Endothelial cell of umbilical vein (primary cell): ENCODE data around the gene ELAC1. TPM values are rescaled to one million over a fixed set of nuclear protein-coding genes. Genes with fewer than 3 reads are reported as not detected.

Experiments used
- BruUV-seq: library from RNA; stranded (reverse); fragments of 400-500 nt; replicated peaks from 2 replicates; lab custom pipeline; 2021; lab: Mats Ljungman, UMichigan
- CTCF ChIA-PET: fragments of 300-600, 350-600 bp; sonication (Branson Sonifier 250); formaldehyde crosslinking; loops from one replicate; lab custom pipeline; 2021; ENCODE audit warnings: antibody characterized with exemption, inconsistent platforms; lab: Charles Lee
- POLR2A ChIA-PET: fragments of 300-600, 350-600 bp; sonication (Branson Sonifier 250); formaldehyde crosslinking; loops from one replicate; lab custom pipeline; 2021; ENCODE audit warnings: antibody characterized with exemption, inconsistent platforms; lab: Charles Lee
- DNase-seq: peaks from one replicate; pipeline ENCODE4 v3.0.0-alpha.2; 2011; ENCODE audit warnings: low read depth, low spot score
- FAIRE-seq: peaks from 2 replicates; lab custom pipeline; 2011; peaks lifted over from hg19 to GRCh38; lab: Jason Lieb, UNC
- H2AFZ ChIP-seq: 2 replicates; pipeline ENCODE4 v1.6.0; 2012; ENCODE audit warnings: low read depth, low read length, control low read depth, inconsistent platforms
- H3K27ac ChIP-seq: 2 replicates; pipeline ENCODE4 v1.5.1; 2011; ENCODE audit warnings: low read depth, mild to moderate bottlenecking, control low read depth, low read length, moderate library complexity; ENCODE audit not compliant: insufficient read depth
- H3K27me3 ChIP-seq, 2 experiments: 2 replicates each; pipeline versions ENCODE4 v1.6.0 to v1.6.1; 2011; ENCODE audit warnings: low read length in 2 of 2, mixed read lengths in 1 of 2; ENCODE audit not compliant: control insufficient read depth in 2 of 2, insufficient read depth in 2 of 2
- H3K36me3 ChIP-seq, 2 experiments: 2 replicates in 1 of 2; 3 replicates in 1 of 2; pipeline ENCODE4 v1.5.1; 2011; ENCODE audit warnings: low read length in 2 of 2, mild to moderate bottlenecking in 1 of 2, moderate library complexity in 1 of 2; ENCODE audit not compliant: control insufficient read depth in 2 of 2, insufficient read depth in 2 of 2; ENCODE audit errors: extremely low read depth in 1 of 2
- H3K4me1 ChIP-seq: 3 replicates; pipeline ENCODE4 v1.5.1; 2011; ENCODE audit warnings: mild to moderate bottlenecking, low read length; ENCODE audit not compliant: control insufficient read depth, insufficient read depth; ENCODE audit errors: extremely low read depth
- H3K4me2 ChIP-seq: 2 replicates; pipeline ENCODE4 v1.6.1; 2011; ENCODE audit warnings: low read length, control low read depth, mixed read lengths; ENCODE audit not compliant: insufficient read depth
- H3K4me3 ChIP-seq, 3 experiments: fragments of 200-600 bp in 1 of 3; sonication (generic), shearing (Covaris generic) in 1 of 3; replicated peaks in 1 of 3; 2 replicates each; pipeline ENCODE4 v1.5.1; 2011 to 2016; ENCODE audit warnings: control low read depth in 3 of 3, low read length in 3 of 3, mild to moderate bottlenecking in 2 of 3, inconsistent platforms in 1 of 3, low read depth in 1 of 3, moderate library complexity in 1 of 3; ENCODE audit not compliant: insufficient read depth in 1 of 3
- H3K79me2 ChIP-seq: 2 replicates; pipeline ENCODE4 v1.6.0; 2012; ENCODE audit warnings: low read length, inconsistent platforms; ENCODE audit not compliant: control insufficient read depth, insufficient read depth
- H3K9ac ChIP-seq: replicated peaks from 2 replicates; pipeline ENCODE3; 2011; ENCODE audit warnings: low read length, control low read depth; ENCODE audit not compliant: insufficient read depth; ENCODE audit errors: extremely low read depth
- H3K9me1 ChIP-seq: replicated peaks from 3 replicates; pipeline ENCODE4 v1.6.0; 2011; ENCODE audit warnings: mild to moderate bottlenecking, low read length; ENCODE audit not compliant: control insufficient read depth, insufficient read depth; ENCODE audit errors: extremely low read depth
- H3K9me3 ChIP-seq: replicated peaks from 2 replicates; pipeline ENCODE4 v1.5.1; 2012; ENCODE audit warnings: low read length, inconsistent platforms; ENCODE audit not compliant: control insufficient read depth, insufficient read depth
- H4K20me1 ChIP-seq: replicated peaks from 2 replicates; pipeline ENCODE3; 2011; ENCODE audit warnings: mild to moderate bottlenecking, low read length; ENCODE audit not compliant: control insufficient read depth, insufficient read depth; ENCODE audit errors: extremely low read depth
- EZH2 ChIP-seq: IDR thresholded peaks from 2 replicates; pipeline ENCODE4 v1.6.1; 2012; ENCODE audit warnings: borderline replicate concordance, low read depth, mild to moderate bottlenecking, moderate library complexity, low read length, inconsistent platforms; ENCODE audit not compliant: severe bottlenecking
- FOS ChIP-seq: IDR thresholded peaks from 2 replicates; pipeline ENCODE4 v1.6.1; 2011; ENCODE audit warnings: mild to moderate bottlenecking, low read length, moderate library complexity, borderline replicate concordance; ENCODE audit not compliant: insufficient read depth
- GATA2 ChIP-seq: IDR thresholded peaks from 2 replicates; pipeline ENCODE4 v1.7.0; 2011; ENCODE audit warnings: low read depth, mild to moderate bottlenecking, moderate library complexity, mixed read lengths, low read length; ENCODE audit not compliant: insufficient read length, insufficient read depth
- JUN ChIP-seq: IDR thresholded peaks from 2 replicates; pipeline ENCODE4 v1.6.1; 2011; ENCODE audit warnings: borderline replicate concordance, low read depth; ENCODE audit not compliant: insufficient read length, insufficient read depth
- MYC ChIP-seq: IDR thresholded peaks from one replicate; pipeline ENCODE4 v1.6.1; 2011; ENCODE audit warnings: mild to moderate bottlenecking, low read depth, low read length
- dilution Hi-C: fragments of 300-500 bp; cut with MboI; formaldehyde crosslinking; loops from one replicate; pipeline ENCODE4 v1.15.0; 2019; ENCODE audit warnings: low sequenced_read_pairs; ENCODE audit not compliant: extremely low pct_ligation_motif_present
- intact Hi-C: fragments of 100-400 bp; cut with micrococcal nuclease; formaldehyde crosslinking; loops from one replicate; pipeline ENCODE4 v1.10.0; 2022
- polyA plus RNA-seq, 4 experiments: library from polyadenylated mRNA; depleted of rRNA in 3 of 4; stranded (reverse) in 3 of 4; unstranded in 1 of 4; fragments of >200 nt; gene quantifications; 2 replicates each; pipeline versions ENCODE4 v1.2.1 to v1.2.3, GENCODE V29; 2011 to 2012; ENCODE audit warnings: missing spikeins in 1 of 4
- total RNA-seq: library from RNA; stranded (reverse); gene quantifications from 2 replicates; pipeline ENCODE4 v1.2.3, GENCODE V29; 2021
- TF ChIP-seq, protein P1 (sequence below), 2 donors: IDR thresholded peaks; 1 replicate in 1 of 2; 2 replicates in 1 of 2; pipeline ENCODE4 v1.5.1; 2011; ENCODE audit warnings: low read length in 2 of 2, mild to moderate bottlenecking in 2 of 2, moderate library complexity in 2 of 2, control low read depth in 1 of 2, inconsistent platforms in 1 of 2, low read depth in 1 of 2; ENCODE audit not compliant: insufficient read depth in 1 of 2; ENCODE audit errors: extremely low read depth in 1 of 2

ELAC1 gene
- total and polyA plus RNA-seq, 2 donors (not counting 3 experiments of a cell fraction or from before 2014, with no cell fraction given), result 3.6 to 7.6 TPM

DNA sequence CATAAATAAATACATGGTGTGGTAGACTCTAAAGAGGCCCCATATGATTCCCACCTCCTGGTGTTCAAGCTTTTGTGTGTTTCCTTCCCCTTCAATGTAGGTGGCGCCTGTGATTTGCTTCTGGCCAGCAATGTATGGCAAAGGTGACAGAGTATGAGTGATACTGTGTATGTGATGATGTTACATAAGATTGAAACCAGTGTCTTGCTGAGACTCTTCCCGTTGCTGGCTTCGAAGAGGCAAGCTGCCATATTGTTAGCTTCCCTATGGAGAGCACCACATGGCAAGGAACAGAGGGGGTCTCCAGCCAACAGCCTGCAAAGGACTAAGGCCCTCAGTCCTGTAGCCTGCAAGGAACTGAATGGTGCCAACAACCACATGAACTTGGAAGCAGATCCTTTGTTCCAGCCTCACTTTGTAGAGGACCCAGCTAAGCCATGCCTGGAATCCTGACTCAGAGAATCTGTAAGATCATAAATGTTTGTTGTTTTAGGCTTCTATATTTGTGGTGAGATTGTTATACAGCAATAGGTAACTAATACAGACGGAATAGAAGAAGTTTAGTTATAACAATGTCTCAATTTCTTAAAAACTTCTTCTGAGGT lies 60.5 kb downstream of the ELAC1 start:
- intact Hi-C loops (no loop called here), dilution Hi-C loops (no loop called here)
- no peaks in the 10 kb centered on the region for H3K9me3 ChIP-seq
- TF ChIP-seq FOS, result no peak
- no peak for TF ChIP-seq GATA2
- TF ChIP-seq JUN, result no peak
- TF ChIP-seq, protein P1, sequence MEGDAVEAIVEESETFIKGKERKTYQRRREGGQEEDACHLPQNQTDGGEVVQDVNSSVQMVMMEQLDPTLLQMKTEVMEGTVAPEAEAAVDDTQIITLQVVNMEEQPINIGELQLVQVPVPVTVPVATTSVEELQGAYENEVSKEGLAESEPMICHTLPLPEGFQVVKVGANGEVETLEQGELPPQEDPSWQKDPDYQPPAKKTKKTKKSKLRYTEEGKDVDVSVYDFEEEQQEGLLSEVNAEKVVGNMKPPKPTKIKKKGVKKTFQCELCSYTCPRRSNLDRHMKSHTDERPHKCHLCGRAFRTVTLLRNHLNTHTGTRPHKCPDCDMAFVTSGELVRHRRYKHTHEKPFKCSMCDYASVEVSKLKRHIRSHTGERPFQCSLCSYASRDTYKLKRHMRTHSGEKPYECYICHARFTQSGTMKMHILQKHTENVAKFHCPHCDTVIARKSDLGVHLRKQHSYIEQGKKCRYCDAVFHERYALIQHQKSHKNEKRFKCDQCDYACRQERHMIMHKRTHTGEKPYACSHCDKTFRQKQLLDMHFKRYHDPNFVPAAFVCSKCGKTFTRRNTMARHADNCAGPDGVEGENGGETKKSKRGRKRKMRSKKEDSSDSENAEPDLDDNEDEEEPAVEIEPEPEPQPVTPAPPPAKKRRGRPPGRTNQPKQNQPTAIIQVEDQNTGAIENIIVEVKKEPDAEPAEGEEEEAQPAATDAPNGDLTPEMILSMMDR (IDR thresholded peaks at IDR 0.05; ENCODE audit: extremely low read depth in 1 of 2, insufficient read depth in 1 of 2, low read depth in 1 of 2, low read length in 2 of 2), result no peak
- no peak for TF ChIP-seq MYC
- no peak for TF ChIP-seq EZH2
- ChIA-PET POLR2A (no interaction called here), CTCF (interaction anchor here (1.4 kb wide), 1 partner anchor 29 kb away, joined by 3 read pairs; no protein-coding TSS in a partner anchor)
- no peaks in the 10 kb centered on the region for H3K27me3 ChIP-seq
- H3K9me1 ChIP-seq, result no peaks in the 10 kb centered on the region
- H2AFZ ChIP-seq, result no peak overlapping the region
- no peak overlapping the region for H3K27ac ChIP-seq
- H3K79me2 ChIP-seq, result peaks cover 37% of the 10 kb centered on the region
- H3K4me2 ChIP-seq, result no peak overlapping the region
- H3K4me1 ChIP-seq, result peaks cover 21% of the 10 kb centered on the region
- H3K4me3 ChIP-seq, result no peak overlapping the region
- DNase-seq (no peak), FAIRE-seq (peak; percentile 4)
- peaks cover 10% of the 10 kb centered on the region for H4K20me1 ChIP-seq
- H3K9ac ChIP-seq, result no peak overlapping the region
- H3K36me3 ChIP-seq, result no peaks in the 10 kb centered on the region
- BruUV-seq, result no TSS peak
